NCI-H526 treated with DMSO at 0.1 percent for 48 hours (cell line): ENCODE results near the gene IQGAP3.

Experiments
- DNase-seq: peaks from one replicate; lab custom pipeline; 2025; lab: John Stamatoyannopoulos, UW

The IQGAP3 gene

GRCh38 chr1:156540955-156541354 lies 31.4 kb downstream of the IQGAP3 start:
- DNase-seq, result no peak

GRCh38 chr1:156539818-156540355 lies 32.5 kb downstream of the IQGAP3 start:
- DNase-seq, result no peak

DNA sequence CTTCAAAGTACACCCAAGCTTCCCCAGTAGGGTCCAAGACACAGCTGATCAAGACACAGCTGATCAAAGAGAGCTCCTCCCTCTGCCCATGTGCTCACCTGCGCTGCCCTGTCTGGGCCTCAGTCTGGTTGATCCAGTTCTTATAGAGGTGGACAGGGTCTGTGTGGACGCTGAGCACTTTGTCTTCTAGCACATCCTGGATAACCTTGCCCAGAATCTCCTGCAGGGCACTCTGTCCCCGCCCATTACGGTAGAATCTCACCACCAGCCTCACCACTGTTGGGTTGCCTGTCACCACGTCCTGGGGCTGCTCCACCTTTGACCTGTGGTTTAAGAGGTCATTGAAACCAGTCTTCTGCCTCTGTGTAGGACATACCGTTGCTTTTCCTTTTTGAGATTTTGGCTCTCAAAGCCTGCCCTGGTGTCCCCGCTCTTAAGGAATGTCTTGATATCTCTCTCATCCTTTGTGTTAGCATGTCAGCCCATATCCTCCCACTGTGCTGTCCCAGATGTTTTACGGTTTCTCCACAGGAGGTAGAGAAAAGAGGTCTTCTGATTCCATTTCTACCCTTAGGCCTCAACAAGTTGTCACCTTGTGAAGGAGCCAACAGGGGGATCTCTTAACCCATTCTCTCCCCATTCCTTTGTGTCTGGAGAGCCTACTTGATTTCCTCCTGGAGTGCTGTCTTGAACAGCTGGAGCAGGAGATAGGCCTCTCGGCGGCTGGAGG lies 33.5 kb downstream of the IQGAP3 start:
- no peak for DNase-seq

GRCh38 chr1:156537027-156537426 lies 35.3 kb downstream of the IQGAP3 start:
- DNase-seq, result no peak

GRCh38 chr1:156534424-156535060 lies 37.8 kb downstream of the IQGAP3 start:
- no peak for DNase-seq

- DNase-seq, result no peak
These were observed 38.7 kb downstream of the IQGAP3 start for GRCh38 chr1:156533568-156534220.

- no peak for DNase-seq
These were observed 40.0 kb downstream of the IQGAP3 start for GRCh38 chr1:156532374-156532773.

- no peak for DNase-seq
These were observed 42.4 kb downstream of the IQGAP3 start for GRCh38 chr1:156530006-156530405.

DNA sequence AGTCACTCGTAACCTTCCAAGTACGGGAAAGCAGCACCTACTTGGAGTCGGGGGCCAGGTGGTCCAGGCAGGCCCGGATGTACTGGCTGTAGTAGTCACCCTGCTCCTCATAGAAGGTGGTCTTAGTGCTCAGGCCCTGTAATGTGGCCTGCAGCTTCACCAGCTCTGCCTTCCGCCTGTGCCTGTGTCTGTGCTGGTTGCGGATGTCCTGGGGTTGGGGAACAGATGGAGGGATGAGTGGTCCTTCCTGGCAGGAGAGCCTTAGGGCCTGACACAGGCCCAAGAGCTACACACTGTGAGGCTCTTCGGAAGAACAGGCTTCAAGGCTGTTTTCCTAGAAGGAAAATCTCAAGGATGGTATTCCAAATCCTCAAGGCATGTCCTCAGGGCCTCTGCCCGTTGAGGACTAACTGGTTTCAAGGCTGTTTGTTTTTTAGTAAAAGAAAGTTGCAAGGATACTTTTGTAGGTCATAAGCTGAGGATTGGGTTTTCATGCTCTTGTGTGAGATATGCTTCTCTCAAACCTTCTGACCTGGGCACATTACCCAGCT lies 43.4 kb downstream of the IQGAP3 start:
- no peak for DNase-seq

DNA sequence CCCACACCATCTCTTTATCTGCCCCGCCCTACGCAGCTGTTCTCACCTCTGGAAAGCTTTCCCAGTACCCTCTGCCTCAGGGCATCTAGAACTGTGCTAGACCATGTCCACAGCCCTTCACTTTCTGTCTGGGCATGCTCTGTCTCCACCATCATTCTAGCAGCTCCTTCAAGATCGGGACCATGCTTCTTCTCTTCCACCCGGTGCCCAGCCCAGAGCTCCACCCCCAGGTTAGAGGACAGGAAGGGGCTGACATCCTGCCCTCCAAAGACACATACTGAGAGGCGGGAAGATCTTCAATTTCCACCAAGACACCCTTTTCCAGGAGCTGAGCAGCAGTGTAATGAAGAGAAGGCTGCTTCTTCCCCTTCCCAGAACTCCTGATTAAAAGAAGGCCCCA lies 44.1 kb downstream of the IQGAP3 start:
- DNase-seq, result no peak

DNA sequence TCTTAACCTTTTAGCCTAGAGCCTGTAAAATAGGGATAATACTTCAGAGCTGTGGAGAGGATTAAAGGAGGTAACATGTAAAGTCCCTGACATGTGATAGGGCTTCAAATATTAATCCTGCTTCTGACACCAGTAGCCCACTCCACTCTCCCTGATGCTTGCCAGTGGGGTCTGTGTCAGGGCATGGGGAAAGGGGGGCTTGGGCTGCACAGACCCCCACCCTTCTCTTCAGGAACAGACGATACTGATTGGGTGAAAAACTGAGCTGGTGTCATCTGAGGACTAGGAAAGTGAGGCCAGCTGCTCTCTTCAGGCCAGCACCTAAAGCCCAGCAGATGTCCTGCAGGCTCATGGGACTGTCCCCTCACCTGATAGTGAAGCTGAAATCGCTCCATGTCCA lies 44.8 kb downstream of the IQGAP3 start:
- no peak for DNase-seq

DNA sequence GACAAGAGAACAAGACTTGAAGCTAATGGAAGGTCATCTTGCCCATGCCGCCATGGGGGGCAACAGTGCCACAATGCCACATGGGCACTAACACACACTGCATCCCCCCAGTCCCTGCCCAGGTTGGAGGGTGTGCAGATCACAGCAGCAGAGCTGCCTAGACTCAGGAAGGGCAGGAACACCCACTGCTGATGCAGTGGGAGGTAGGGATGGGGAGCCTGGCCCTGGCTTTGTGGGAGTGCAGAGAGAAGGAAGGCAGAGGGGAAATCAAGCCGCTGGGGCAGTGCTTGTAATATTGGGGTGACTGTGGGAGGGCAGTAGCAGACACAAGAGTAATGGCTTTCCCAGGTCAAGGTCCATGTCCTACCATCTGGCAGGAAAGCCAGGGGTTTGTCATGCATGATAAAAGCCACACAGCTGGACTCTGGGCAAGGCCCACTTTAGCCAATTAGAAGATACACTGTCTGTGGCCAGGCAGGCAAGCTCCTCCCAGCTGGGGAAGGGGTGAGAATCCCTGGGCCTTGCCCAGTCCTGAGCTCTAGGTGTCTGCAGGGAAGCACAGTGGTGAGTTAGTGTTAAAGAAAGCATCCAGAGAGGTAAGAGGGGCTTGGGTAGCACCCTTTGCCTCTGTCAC lies 46.4 kb downstream of the IQGAP3 start:
- no peak for DNase-seq

DNA sequence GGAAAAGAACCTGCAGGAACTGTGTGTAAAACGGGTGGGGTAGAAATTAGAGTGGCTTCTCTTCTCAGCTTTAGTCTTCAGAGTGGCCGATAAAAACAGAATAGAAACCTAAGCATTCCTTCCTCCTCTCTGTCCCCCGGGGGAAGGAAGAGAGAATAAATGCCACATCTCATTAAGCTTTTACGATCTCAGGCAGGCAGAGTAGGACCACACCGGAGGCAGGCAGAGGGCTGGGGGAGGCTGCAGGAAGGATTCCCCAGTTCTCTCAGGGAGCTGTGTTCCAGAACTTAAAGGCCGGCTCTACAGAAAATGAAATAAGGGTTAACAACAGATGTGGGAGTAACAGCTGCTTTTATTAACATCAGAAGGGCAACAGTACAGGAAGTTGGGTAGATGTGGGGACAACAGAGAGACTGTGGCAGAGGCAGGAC lies 47.3 kb downstream of the IQGAP3 start:
- no peak for DNase-seq

DNA sequence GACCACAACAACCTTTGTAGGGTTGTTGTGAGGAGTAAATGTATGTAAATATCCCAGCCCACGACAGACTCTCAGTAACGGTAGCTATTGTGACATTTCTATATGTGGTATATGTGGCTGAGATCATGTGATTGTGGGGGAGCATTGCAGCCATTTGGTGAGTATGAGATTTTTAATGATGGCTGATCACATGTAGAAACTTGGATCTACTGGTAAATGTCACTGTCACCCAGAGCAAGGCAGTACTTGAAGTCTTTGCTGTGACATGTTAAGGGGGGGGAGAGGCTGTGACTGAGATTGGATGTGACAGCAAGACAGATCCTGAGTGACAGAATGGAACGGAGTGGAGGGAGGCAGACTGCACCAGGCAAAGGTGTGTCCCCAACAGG lies 47.9 kb downstream of the IQGAP3 start:
- no peak for DNase-seq

- no peak for DNase-seq
These were observed 48.4 kb downstream of the IQGAP3 start for GRCh38 chr1:156523801-156524480.

GRCh38 chr1:156522443-156522970 lies 49.9 kb downstream of the IQGAP3 start:
- no peak for DNase-seq

- DNase-seq, result no peak
These were observed 54.6 kb downstream of the IQGAP3 start for GRCh38 chr1:156517748-156518147.

DNA sequence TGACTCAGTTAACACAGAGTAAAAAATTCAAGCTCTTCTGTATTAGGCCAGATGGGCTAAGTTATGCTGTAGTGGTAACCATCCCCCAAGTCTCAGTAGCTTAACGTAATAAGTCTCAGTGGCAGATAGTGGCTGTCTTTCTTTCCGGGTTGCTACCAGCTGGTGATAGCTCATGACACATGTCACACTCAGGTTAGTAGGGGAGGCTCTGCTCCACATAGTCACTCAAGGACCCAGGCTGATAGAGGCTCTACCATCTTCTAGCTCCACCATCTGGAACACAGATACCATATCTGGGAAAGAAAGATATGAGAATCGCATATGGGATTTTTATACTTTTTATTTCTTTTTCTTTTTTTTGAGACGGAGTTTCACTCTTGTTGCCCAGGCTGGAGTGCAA lies 55.5 kb downstream of the IQGAP3 start:
- DNase-seq, result no peak

DNA sequence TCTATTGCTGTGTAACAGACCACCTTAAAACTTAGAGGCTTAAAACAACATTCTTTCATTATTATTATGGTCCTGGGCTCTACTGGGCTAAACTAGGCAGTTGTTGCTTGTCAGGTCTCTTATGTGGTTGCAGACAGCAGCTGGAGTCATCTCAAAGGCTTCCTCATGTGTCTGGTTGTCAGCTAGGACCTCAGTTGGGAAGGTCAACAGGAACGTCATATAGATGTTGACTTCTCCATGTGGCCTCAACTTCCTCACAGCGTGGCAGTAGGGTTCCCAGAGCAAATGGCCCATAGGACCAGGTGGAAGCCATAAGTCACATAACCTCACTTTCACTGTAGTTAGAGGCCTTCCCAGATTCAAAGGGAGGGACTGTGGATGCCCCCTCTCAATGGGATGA lies 56.4 kb downstream of the IQGAP3 start:
- no peak for DNase-seq

GRCh38 chr1:156513185-156513584 lies 59.2 kb downstream of the IQGAP3 start:
- DNase-seq, result no peak

DNA sequence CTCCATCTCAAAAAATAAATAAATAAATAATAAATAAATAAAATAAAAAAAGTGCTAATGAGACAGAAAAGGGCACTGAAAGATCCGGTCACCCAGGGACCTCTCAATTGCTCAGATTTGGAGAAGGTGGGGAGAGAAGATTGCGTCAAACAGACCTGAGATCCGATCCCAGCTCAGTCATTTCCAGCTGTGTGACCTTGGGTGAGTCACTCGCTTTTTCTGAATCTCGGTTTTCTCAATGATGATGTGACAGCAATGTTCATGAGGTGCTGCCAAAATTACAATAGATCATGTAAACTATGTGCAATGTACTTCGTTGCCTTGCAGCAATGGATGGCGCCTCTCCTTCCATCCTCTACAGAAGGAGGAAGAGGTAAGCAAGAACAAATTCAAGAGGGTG lies 60.7 kb downstream of the IQGAP3 start:
- DNase-seq, result no peak
